Right renal pelvis (tissue), 4 donors: Measurements from ENCODE around the gene FAM76B. TPM values are rescaled to one million over a fixed set of nuclear protein-coding genes. Genes with fewer than 3 reads are reported as not detected.
"Not testable (repeated sequence)": the region's sequence is repeated elsewhere in the genome, so short reads cannot be mapped to it uniquely, and the experiment has no call there.

Source experiments
- DNase-seq, 4 donors: peaks; one replicate each; pipeline ENCODE4 v3.0.0-alpha.2; 2013; ENCODE audit warnings: low read depth in 4 of 4, low spot score in 3 of 4, missing footprints in 1 of 4
- polyA plus RNA-seq, 4 donors: library from polyadenylated mRNA; unstranded; fragments of 120-200 nt; gene quantifications; one replicate each; pipeline ENCODE4 v1.2.1, GENCODE V29; 2013; ENCODE audit not compliant: insufficient read length in 4 of 4

The FAM76B gene
- polyA plus RNA-seq = 10 to 100 TPM; 47.1 to 66.6 (median 57.3) TPM

DNA sequence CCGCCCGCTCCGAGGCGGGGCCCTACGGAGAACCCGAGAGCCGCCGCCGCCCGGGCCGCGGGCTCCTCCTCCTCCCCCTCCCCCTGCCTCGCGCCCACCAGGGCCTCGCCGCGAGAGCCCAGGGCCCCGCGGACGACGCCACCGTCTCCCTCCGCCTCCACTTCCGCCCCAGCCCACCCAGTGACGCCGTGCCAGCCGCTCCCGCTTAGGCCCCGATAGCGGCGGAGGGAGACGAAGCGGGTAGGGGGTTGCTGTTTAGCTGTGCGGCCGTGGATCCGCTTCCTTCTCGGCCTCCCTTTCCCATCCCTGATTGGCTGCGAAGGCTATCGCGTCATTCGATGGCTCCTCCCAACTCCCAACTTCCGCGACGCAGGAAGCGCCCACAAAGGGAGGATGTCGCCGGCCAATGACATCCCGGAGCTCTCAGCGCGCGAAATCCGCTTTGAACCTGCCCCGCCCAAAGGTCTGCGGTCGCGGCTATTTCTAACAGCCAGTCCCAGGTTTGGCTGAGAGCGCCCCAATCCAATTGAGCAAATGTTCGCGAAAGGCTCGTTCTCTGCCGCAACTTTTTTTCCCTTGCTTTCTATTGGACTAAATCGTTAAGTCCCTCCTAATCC is at the start of gene FAM76B:
Gene FAM76B, minus strand, starts transcription at position 277 of the 617 bp plus-strand sequence. CDS start 304 bp downstream, outside the sequence.
- peak; percentile 98 to 99 (median 98) for DNase-seq

DNA sequence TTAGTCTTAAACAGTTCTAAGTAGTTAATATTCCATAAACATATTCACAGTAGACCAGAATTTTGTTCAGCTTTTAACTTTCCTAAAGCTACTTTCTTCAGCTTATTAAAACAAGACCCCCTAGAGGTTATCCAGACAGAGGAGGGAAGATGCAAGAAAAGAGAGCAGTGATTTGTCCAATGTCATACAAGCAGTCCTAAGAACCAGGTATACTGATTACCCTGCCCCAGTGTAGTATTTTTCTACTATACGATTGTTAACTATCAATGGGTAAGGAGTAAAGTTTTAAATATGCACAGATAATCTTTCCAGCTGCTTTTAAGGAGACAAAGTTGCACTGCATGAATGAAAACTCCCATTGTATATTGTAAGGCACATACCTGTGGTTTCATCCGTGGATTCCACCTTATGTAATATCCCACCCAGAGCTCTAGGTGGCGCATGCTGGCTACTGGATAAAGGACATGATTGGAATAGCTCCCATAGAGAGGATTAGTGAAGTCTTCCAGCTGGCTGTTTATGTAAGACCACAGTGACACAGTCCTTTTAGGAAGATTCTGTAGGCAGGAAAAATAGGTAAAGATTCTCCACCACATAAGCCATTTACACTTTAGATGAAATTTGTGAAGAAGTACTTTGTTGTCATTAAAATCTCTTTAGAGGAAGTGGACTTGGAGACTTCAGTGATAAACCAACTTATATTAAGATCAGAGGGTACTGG is 46.3 kb upstream of the FAM76B start:
- peak; percentile 28 to 63 (median 56) for DNase-seq

DNA sequence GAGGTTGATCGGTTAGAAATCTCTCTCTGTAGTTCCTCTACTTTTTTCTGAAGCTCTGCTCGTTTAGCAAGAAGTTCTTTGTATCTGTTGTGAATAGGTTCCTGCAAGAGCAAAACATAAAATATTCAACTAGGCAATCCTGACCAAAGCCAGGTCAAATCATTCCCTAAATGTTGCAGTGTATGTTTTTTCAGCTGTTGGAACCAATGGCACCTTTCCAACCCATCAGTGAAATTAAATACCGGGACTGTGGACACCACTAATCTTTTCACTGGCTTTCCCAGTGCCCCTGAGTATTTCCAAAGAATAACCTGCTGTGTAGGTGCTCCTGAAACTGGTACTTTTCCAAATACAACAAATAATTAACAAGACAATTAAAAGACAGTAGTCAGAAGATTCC is 45.8 kb upstream of the FAM76B start:
- DNase-seq = no peak

- no peak for DNase-seq
Observed at GRCh38 chr11:95833378-95833777, 43.8 kb upstream of the FAM76B start.

DNA sequence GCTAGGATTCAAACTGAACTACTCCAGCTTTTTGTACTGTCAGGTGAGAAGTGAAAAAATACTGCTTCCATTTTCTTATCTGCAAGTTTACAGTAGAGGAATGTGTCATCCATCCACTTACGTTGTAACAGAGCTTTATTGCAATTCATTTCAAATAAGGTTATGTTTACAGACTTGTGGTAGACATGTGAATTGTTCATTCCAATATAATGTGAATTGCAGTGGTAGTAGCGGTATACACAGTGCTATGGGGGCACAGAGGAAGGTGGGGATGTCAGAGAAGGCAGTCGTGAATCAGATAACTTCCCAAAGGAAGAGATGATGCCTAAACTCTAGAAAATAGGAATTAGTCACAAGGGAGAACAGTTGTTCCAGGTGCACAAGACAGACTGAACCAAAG is 43.2 kb upstream of the FAM76B start:
- DNase-seq = no peak

- no peak for DNase-seq
Observed at GRCh38 chr11:95831198-95831883, 41.8 kb upstream of the FAM76B start.

GRCh38 chr11:95829580-95830259 is 40.1 kb upstream of the FAM76B start:
- DNase-seq = no peak

- DNase-seq = no peak
Observed at GRCh38 chr11:95827696-95828095, 38.1 kb upstream of the FAM76B start.

- DNase-seq = no peak
Observed at GRCh38 chr11:95821640-95822039, 32.1 kb upstream of the FAM76B start.

DNA sequence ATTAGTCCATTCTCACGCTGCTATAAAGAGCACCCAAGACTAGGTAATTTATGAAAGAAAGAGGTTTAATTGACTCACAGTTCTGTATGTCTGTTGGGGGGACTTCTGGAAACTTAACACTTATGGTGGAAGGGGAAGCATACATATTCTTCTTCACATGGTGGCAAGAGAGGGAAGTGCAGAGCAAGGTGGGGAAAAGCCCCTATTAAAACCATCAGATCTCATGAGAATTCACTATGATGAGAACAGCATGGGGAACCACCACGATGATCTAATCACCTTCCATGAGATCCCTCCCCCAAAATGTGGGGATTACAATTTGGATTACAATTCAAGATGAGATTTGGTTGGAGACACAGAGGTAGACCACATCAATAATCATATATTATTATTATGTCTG is 26.5 kb upstream of the FAM76B start:
- DNase-seq = no peak

- DNase-seq = not testable (repeated sequence)
Observed at GRCh38 chr11:95811052-95811451, 21.5 kb upstream of the FAM76B start.

DNA sequence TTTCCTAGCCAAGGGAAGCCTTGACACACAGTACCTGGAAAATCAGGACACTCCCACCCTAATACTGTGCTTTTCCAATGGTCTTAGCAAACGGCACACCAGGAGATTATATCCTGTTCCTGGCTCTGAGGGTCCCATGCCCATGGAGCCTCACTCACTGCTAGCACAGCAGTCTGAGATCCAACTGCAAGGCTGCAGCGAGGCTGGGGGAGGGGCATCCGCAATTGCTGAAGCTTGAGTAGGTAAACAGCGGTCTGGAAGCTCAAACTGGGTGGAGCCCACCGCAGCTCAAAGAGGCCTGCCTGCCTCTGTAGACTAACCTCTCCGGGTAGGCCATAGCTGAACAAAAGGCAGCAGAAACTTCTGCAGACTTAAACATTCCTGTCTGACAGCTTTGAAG is 16.9 kb upstream of the FAM76B start:
- DNase-seq = not testable (repeated sequence)

- DNase-seq = no peak
Observed at GRCh38 chr11:95805869-95806268, 16.3 kb upstream of the FAM76B start.

GRCh38 chr11:95803973-95804372 is 14.4 kb upstream of the FAM76B start:
- no peak for DNase-seq

GRCh38 chr11:95802806-95803205 is 13.2 kb upstream of the FAM76B start:
- no peak for DNase-seq

- DNase-seq = no peak
Observed at GRCh38 chr11:95800438-95800837, 10.9 kb upstream of the FAM76B start.

GRCh38 chr11:95799546-95799945 is 10.0 kb upstream of the FAM76B start:
- no peak for DNase-seq

DNA sequence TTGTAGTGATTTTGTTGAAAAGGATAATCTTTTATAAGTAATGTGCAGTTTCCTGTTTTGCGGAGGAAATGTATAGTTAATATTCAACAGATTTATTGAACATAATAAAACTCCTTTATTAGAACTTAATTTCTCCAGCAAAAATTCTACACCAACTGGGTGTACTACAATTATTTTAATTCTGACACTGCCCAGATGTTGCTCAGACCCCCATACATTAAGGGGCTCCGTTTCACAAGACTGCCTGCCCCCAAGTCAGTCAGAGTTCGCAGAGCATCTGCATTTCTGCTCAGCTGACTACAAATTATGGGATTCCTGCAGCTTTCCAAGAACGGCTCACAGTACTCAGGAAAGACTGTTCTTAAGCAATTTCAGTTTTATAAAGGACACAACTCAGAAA is 6.9 kb upstream of the FAM76B start:
- DNase-seq = peak in 2 of 4 donors; percentile 12 to 22

DNA sequence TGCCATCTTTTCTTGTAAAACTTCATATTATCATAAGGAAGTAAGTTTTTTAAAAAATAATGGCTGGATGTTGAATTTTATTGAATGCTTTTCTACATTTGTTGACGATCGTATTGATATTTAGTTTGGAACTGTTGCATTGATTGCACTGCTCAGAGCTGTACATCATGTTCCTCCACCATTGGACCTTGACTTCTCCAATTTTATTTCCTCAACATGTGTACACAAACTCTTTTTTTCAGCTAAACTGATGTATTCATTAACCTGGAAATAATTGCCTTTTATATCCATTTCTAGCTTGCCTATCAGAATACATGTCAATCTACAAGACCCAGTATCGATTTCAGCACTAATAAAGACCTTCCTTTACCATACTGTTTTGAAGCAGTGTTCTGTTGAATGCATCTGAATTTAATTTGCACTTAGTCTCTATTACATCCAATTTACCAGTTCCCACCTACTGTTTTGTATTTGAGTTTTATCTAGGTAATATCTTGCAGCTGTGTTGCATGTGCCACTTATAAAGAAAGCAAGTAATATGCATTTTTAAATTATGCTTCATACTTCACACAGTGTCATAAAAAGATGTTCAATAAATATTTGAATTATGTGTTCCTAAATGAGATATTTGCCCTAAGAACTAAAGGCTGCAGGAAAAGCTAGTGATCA is 6.2 kb upstream of the FAM76B start:
- DNase-seq = no peak

DNA sequence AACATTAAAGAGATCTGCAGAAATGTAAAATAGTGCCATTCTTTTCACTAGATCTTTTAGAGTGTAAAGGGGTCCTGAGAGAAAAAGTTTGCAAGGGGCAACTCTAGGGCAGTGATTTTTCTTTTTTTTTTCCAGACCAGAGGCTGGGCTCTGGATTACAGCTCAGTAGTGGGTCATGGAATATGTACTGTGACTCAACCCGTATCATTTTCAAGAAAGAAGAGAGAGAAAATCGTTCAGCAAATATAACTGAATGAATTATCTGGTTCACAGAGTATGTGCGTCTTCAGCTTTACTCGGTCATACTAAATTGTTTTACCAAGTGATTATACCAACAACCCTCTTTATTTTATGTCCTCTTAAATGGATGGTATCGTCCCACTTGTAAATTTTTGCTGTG is 4.5 kb upstream of the FAM76B start:
- DNase-seq = no peak

DNA sequence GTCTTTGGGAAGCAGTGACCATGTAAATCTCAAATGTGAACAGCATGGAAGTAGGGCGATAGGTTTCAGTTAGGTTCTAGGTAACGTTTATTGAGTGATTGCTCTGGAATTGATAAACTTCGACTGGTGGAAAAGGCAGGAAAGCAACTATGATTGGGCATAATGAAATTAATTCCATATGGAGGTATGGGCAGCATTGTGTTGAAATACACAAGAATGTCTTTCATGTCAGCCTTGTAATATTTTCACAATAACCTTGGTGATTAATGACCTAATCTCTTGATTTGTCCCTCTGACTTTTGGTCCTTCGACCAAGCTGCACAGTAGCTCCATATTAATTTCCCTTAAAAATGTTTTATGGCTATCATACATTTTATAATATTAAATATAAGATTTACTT is 3.5 kb upstream of the FAM76B start:
- DNase-seq = no peak
